Superior temporal gyrus (tissue), 1 donor: ENCODE measurements around the gene GEMIN8.

Experiments
- DNase-seq: peaks from one replicate; pipeline ENCODE4 v3.0.0-alpha.2; 2016; ENCODE audit errors: extremely low spot score

Gene GEMIN8

DNA sequence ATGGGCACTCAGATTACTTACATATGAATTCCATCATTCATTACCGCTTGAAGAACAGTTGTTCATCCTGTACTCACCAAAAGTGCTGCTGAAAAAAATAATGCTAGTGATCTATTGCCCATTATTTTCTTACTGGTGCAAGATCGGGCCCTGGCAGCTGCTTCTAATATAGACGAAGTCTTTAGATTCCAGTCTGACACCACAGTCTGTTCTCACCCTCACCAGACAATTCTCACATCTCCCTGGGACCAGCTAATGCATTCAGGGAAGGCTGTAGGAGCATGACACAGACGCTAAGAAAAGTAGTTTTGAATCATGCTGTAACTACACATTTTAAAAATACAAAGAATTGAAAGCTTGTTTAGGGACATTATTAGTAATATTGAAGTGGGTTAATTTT is 13.8 kb downstream of the GEMIN8 start:
- no peak for DNase-seq

DNA sequence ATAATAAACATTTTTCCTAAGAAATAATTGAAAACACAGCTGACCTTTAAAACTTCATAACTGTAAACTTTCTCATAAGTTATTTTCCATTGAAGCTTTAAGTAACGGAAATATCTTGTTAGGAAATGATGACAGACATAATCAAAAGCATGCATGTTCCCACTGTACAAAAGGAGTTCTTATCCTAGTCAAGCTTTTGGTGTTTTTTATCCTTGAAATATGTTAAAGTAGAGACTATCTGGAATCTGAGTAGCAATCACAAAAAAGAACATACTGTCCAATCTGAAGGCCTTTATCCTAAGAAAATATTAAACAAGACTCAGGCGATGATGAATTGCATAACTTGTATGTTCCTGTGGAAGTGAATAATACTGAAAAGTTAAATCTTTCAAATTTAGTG is 14.4 kb downstream of the GEMIN8 start:
- DNase-seq, result no peak

DNA sequence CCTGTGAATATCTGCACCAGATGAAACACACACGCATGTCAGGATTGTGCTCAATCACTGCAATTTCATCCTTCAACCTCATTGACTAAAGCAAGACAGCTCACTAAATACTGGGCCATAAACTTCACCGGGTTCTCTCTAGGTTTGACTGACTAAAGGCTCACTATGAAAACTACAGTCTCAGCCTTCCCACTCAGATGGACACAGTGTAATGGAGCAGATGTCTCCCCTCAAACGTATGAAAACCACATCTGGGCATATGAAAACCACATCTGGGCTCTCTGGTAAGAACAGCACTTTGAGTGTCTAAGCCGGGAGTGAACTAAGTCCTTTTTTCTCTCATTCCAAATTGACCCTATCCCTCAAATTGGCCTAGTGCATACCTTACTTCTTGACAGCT is 15.2 kb downstream of the GEMIN8 start:
- no peak for DNase-seq

DNA sequence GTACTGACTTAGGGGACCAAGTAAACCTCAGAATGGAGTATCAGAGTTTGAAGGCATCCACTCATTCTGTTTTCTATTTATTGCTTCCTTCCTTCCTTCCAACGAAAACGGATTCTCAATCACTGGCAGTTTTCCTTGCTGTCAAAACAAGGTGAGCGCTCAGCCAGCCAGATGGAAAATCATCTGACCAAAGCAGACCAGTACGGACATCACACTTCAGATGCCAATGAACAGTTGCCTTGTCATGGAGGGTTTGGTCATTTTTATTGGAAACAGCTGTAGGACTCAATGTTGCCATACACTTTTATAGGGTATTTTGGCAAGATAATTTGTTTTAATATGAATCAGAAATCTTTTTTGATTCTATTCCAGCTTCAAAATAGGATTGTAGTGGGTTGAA is 16.6 kb downstream of the GEMIN8 start:
- DNase-seq, result no peak

DNA sequence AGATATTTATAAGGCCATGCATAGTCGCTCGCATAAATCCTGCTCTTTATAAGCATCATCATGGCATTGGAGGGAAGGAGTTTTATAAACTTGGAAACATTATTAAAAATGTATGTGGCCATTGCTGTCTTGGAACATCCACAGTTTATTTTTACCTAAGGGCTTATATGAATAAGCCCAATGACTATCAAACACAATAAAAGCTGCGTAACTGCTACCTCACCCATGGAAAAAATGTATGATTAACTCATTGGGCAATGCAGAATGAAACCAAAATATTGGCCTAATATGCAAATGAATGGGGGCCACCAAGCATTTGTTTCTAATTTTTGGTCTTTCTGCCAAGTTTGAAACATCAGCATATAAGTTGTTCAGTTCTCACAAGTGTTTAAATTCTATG is 19.1 kb downstream of the GEMIN8 start:
- no peak for DNase-seq

DNA sequence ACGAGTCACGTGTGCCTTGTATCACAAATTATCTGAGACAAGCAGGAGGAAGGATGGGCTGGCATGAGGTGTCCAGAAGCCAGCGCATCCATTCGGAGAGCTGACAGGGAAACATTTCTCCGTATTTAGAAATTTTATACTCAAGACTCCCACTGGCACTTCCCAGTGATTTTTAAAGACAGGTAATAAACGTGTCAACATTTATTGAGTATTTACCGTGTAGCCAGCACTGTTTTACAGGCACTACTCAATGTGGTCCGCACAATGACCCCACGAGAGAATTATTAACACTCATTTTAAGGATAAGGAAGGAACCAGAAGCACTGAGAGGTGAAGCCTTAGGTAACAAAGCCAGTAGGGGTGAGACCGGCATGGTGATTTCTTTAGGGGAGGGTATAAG is 23.2 kb downstream of the GEMIN8 start:
- DNase-seq, result no peak

DNA sequence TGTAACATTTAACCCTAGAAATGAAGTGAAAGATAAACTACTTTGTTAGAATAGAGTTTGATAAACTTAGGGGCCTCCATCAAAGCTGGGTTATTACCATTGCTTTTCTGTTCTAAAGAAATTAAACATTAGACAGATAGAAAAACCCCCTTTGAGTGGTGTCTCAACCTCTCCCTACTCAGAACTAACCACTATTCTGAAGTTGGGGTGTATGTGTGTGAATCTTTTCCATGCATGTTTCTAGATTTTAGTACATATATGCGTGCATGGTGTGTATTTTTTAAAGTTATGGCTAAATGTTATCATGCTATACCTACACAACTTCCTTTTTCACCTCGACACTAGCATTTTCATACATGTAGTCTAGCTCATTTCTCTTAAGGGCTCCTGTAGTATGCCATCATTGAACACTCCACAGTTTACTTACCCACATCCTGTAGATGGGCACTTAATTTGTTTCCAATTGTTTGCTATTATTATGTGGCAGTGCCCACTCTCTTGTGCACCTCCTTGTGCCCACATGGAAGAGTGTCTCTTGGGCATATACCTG is 25.7 kb downstream of the GEMIN8 start:
- no peak for DNase-seq

DNA sequence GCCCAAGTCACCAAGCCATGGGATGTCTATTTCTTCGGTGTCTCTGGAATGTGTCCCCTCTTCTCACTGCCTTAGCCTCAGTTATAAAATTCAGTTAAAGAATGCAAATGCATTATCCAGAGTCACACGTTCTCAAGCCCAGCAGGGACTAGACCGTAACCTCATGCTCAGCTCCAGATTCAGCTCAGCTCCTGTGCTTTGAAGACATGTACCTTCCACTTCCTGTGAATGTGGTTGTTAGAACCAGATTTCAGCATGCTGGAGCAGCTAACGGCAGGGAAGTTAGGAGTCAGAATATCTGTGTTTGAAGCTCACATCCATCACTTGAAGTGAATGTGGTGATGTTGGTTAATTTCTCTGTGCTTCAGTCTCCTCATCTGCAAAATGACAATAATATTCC is 26.7 kb downstream of the GEMIN8 start:
- DNase-seq, result no peak

DNA sequence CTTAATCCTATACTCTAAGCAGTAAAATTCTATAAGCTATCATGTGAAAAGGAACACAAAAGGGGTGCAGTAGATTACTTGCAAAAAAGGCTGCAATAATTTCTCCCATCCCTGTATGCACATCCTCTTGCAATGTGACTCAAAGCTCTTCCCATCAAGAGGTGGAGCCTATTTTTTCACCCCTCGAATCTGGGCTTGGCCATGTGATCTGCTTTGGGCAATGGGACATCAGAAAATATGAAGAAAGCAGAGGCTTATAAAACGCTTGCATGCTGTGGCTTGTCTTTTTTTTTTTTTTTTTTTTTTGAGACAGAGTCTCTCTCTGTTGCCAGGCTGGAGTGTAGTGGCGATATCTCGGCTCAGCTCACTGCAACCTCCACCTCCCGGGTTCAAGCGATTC is 33.0 kb downstream of the GEMIN8 start:
- DNase-seq, result peak; percentile 78

DNA sequence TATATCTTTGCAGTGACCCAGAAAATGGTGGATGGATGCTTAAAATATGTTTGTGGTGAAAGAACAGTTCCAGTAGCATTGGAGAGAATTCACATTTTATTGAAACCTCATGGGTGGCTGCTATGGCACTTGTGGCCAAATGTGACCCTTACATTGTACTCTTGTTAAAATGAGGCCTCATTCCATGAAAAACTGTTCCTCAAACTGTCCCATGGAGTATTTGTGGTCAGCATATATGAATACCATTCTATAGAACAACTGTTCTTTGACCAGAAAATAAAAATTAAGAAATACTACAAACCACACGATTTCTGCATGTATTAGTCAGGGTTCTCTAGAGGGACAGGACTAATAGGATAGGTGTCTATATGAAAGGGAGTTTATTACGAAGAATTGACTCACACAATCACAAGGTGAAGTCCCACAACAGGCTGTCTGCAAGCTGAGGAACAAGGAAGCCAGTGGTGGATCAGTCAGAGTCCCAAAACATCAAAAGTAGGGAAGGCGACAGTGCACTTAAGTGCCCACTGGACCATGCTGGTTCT is 35.1 kb downstream of the GEMIN8 start:
- no peak for DNase-seq

DNA sequence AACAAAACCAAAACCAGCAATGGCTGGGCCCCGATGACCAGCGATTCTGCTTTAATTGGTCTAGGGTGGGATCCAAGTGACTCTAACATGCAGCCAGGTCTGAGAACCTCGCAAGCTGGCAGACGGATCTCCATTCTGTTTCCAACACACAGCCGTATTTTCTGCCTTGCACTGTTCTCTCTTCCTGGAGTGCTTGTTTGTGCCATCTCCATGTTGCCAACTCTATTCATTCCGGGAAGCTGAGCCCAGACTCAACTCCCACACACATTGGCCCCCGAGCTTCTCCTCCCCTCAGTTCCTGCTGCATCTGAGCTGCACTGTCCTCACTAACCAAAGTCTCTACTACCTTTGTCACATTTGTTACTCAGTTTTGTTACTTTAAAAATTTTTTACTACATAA is 35.6 kb downstream of the GEMIN8 start:
- peak; percentile 78 for DNase-seq

DNA sequence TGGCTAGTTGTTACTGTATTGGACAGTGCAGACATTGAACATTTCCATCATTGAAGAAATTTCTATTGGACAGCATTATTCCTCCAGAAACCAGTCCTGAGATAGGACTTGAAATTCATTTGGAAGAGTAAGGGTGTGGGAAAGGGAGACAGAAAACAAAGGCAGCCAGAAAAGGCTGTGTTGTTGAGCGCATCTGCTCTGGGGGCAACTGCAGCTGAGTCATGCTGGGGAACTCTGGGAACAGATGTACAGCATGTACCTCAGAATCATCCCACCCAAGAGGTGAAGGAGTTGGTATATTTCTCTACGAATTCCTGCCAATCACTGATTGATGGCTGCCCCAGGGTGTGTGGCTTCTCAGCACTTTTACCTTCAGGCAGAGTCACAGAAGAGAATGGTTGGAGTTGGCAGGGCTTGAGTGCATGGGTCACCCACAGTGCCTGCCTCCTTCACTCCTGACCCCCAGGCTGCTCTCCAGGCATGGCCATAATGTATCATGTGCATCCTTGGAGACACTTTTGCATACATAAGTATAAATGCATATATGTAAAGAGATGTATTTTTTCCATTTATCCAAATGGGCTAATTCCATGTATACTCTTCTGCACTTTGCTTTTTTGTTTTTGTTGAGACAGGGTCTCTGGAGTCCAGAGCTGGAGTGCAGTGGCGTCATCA is 39.4 kb downstream of the GEMIN8 start:
- peak; percentile 62 for DNase-seq

DNA sequence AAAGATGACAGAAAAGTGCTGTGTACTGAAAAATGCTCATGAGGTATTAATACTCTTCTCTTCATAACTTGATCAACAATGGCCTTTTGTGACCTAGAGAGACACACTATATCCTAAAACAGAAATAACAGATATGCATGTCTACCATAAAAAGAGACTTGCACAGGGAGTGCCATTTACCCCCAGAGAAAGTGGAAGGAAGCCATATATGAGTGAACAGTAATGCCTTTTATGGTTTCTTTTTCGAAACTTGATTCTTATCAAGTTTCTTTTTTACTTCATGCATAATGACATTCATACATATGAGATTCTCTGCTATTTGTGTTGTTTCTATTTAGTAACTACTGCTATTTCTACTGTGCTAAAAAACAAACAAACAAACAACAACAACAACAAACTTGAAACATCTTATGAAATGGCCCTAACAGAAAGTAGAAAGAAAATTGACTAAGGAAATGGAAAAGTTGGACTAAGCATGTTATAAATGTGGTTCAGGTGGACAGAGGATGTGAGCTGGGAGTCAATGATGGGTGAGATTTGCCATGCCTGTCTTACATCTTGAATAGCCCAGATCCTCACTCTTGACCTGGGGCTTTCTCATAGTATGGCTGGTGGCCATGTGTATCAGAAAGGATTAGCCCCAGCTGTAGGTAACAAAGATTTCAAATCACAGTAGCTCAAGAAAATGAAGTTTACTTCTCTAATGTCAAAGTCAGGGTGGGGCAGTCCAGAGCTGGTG is 43.8 kb downstream of the GEMIN8 start:
- DNase-seq, result no peak

DNA sequence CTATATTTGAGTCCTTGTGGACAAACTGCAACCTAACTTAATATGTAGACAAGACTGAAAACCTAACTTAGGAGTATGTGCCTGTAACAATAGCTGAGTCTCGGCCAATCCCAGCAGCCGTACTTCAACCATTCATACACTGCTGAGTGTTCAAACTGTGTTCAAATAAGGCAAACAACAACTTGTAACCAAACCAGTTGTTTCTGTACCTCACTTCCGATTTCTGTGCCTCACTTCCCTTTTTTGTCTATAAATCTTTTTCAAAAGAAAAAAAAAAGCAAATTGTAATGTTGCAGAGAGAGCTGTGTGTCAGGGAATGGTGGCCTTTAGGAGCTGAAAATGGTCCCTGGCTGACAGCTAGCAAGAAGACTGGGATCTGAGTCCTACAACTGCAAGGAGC is 46.0 kb downstream of the GEMIN8 start:
- no peak for DNase-seq

DNA sequence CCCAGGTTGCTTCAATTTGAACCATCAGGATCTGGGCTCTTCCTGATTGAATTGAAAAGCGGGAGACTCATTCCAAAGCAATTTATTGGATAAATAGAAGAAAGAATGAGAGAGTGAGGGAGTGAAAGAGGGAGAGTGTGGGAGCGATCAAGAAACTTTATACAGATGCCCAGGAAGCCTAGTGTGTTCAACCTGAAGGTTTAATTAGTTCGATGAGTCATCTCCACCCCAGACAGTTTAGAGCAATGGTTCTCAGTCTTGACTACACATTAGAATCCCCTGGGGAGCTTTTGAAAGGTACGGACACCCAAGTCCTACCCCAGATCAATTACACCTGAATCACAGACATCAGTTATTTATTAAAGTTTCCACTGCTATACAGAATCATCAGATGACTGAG is 61.5 kb downstream of the GEMIN8 start:
- DNase-seq, result no peak

DNA sequence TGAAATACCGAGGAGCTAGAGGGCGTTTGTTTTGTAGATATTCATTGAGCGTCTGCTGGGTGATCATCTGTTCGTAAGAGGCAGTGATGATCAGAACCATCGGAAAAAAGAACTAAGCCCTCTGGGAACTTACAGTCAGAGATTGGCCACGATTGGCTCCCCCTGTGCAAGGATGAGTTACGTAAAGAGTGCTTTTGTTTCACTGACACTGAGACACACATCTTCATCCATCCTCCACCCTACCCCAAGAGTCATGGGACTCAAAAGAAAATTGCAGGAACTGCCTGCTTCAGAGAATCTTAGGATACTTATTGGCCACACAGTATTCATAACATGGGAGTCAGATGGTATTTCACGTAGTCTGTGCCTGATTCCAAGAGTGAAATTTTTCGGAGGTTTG is 62.1 kb downstream of the GEMIN8 start:
- DNase-seq, result no peak

DNA sequence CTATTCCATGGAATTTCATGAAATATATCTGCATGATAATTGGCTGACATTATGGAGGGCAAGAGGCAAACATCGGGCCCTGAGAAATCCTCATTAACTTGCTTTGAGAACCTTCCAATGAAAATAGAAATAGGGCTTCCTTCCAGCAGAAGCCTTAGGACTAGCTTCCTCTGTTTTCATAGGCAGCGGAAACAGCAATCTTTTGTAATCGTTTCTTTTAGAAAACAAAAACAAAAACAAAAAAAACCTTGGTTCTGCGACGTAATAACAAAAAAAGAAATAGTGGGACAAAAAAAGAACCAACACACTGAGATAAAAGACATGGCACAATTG is 62.9 kb downstream of the GEMIN8 start:
- DNase-seq, result no peak

DNA sequence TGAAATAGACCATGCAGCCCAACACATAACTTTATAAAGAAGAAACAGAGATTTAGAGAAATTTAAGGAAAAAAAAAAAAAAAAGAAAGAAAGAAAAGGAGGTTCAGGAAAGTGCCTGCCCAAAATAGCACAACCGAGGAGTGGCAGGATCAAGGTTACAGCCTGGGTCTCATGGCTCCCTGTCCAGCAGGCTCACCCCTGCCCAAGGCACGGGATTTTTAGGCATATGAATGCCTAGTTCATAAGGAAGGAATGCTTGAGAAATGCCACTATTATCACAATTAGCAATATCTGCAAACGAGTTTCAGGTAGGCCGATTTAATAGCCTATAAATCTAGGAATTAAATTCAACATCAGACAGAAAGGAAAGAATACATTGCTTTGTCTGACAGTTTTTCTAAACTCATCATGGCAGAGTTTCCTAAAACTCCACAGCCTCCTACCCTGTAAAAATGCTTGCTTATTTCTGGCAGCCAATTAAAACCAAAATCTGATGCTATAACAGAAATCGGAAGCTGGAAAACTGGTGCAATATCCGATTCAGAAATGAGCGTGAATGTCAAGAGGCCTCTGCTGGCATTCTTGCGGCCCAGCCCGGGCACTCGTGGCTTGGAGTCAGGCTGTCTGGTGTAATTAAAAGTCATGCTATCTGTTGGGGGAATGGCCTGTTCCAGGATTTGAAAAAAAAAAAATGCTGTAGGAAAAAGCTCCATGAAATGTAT is 63.5 kb downstream of the GEMIN8 start:
- no peak for DNase-seq

DNA sequence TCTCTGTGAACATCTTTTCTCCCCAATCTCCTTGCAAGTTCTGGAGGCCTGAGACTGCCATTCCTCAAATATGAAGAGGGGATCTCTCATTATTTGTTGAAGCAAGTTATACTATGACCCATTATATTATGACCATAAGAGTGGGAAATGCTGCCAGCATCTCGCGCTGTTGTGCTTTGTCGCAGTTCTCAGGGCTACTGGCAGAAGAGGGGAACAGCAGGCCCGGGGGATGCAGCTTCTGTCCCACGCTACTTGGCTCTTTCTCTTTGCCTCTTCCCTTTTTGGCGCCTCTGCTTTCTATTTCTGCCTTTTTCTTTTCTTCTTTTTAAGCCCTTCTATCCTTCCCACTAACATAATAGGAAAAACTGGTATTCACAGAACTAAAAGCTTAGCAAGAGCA is 64.2 kb downstream of the GEMIN8 start:
- peak; percentile 76 for DNase-seq

DNA sequence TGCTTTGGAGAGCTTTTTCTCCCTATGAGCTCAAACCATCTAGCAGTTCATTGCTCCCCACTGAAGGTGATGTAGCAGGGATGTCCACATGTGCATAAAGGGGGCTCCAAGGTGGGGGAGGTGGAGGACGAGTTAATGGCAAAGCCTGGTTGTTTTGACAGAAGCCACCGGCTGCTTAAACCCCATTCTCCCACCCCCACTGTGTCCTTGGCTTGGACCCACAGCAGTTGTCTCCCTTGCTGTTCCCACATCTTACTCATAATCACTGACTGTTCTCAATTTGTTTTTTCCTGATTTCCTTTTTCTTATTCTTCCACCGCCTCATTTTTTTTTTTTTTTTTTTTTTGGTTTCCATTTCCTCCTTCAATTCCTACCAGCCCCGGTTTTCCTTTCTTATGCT is 72.7 kb downstream of the GEMIN8 start:
- no peak for DNase-seq
